ENCODE results near the gene COL4A2.

DNA sequence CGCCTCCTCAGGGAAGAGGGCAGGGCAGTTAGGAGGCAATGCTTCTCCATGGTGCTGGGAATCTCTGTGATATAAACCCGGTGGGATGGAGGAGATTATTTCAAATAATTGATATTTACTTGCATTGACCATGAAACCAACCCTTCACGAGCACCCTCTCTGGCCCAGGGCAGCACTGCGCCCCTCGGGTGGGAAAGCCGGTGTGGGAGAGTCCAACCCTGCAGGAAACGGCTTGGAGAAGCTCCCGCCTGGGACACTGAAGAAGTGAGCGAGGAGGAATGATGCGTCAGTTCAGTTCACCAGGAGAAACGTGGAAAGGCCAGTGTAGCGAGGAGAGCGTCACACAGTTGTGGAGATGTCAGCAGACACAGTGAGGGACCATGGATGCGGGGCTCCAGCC is 99.9 kb downstream of the COL4A2 start:
- TF ChIP-seq, protein P1, sequence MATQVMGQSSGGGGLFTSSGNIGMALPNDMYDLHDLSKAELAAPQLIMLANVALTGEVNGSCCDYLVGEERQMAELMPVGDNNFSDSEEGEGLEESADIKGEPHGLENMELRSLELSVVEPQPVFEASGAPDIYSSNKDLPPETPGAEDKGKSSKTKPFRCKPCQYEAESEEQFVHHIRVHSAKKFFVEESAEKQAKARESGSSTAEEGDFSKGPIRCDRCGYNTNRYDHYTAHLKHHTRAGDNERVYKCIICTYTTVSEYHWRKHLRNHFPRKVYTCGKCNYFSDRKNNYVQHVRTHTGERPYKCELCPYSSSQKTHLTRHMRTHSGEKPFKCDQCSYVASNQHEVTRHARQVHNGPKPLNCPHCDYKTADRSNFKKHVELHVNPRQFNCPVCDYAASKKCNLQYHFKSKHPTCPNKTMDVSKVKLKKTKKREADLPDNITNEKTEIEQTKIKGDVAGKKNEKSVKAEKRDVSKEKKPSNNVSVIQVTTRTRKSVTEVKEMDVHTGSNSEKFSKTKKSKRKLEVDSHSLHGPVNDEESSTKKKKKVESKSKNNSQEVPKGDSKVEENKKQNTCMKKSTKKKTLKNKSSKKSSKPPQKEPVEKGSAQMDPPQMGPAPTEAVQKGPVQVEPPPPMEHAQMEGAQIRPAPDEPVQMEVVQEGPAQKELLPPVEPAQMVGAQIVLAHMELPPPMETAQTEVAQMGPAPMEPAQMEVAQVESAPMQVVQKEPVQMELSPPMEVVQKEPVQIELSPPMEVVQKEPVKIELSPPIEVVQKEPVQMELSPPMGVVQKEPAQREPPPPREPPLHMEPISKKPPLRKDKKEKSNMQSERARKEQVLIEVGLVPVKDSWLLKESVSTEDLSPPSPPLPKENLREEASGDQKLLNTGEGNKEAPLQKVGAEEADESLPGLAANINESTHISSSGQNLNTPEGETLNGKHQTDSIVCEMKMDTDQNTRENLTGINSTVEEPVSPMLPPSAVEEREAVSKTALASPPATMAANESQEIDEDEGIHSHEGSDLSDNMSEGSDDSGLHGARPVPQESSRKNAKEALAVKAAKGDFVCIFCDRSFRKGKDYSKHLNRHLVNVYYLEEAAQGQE (tag by site-specific recombination; IDR thresholded peaks at IDR 0.05): no peak
- TF ChIP-seq, protein P2, sequence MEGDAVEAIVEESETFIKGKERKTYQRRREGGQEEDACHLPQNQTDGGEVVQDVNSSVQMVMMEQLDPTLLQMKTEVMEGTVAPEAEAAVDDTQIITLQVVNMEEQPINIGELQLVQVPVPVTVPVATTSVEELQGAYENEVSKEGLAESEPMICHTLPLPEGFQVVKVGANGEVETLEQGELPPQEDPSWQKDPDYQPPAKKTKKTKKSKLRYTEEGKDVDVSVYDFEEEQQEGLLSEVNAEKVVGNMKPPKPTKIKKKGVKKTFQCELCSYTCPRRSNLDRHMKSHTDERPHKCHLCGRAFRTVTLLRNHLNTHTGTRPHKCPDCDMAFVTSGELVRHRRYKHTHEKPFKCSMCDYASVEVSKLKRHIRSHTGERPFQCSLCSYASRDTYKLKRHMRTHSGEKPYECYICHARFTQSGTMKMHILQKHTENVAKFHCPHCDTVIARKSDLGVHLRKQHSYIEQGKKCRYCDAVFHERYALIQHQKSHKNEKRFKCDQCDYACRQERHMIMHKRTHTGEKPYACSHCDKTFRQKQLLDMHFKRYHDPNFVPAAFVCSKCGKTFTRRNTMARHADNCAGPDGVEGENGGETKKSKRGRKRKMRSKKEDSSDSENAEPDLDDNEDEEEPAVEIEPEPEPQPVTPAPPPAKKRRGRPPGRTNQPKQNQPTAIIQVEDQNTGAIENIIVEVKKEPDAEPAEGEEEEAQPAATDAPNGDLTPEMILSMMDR (tag by site-specific recombination; IDR thresholded peaks at IDR 0.05): no peak
- TF ChIP-seq ZNF571 (tag by site-specific recombination; IDR thresholded peaks at IDR 0.05) (no peak), ZNF155 (tag by site-specific recombination; IDR thresholded peaks at IDR 0.05) (no peak), YY1 (tag by site-specific recombination; IDR thresholded peaks at IDR 0.05) (no peak), ZNF24 (tag by site-specific recombination; IDR thresholded peaks at IDR 0.05) (no peak), ZNF274 (IDR thresholded peaks at IDR 0.05; ENCODE audit: low read length) (no peak), ZNF274 (tag by site-specific recombination; IDR thresholded peaks at IDR 0.05; ENCODE audit: borderline replicate concordance) (no peak), IKZF3 (tag by site-specific recombination; IDR thresholded peaks at IDR 0.05) (no peak), KLF9 (tag by site-specific recombination; IDR thresholded peaks at IDR 0.05; ENCODE audit: low read depth) (no peak), ZNF510 (tag by site-specific recombination; IDR thresholded peaks at IDR 0.05; ENCODE audit: insufficient replicate concordance) (no peak), ZNF621 (tag by site-specific recombination; IDR thresholded peaks at IDR 0.05) (no peak)
- TF ChIP-seq, protein P3, sequence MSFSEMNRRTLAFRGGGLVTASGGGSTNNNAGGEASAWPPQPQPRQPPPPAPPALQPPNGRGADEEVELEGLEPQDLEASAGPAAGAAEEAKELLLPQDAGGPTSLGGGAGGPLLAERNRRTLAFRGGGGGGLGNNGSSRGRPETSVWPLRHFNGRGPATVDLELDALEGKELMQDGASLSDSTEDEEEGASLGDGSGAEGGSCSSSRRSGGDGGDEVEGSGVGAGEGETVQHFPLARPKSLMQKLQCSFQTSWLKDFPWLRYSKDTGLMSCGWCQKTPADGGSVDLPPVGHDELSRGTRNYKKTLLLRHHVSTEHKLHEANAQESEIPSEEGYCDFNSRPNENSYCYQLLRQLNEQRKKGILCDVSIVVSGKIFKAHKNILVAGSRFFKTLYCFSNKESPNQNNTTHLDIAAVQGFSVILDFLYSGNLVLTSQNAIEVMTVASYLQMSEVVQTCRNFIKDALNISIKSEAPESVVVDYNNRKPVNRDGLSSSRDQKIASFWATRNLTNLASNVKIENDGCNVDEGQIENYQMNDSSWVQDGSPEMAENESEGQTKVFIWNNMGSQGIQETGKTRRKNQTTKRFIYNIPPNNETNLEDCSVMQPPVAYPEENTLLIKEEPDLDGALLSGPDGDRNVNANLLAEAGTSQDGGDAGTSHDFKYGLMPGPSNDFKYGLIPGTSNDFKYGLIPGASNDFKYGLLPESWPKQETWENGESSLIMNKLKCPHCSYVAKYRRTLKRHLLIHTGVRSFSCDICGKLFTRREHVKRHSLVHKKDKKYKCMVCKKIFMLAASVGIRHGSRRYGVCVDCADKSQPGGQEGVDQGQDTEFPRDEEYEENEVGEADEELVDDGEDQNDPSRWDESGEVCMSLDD (tag by site-specific recombination; IDR thresholded peaks at IDR 0.05): no peak
